Astrocyte (in vitro differentiated cells and primary cell): ENCODE results near the gene OTULINL.

Experiments used
- EZH2 ChIP-seq: IDR thresholded peaks from 2 replicates; pipeline ENCODE4 v1.6.1; 2012; ENCODE audit warnings: mild to moderate bottlenecking, low read length, inconsistent platforms; ENCODE audit not compliant: insufficient read depth
- TF ChIP-seq, protein P1 (sequence below): IDR thresholded peaks from 2 replicates; pipeline ENCODE4 v1.5.1; 2011; ENCODE audit warnings: low read depth, mild to moderate bottlenecking, inconsistent platforms, low read length, moderate library complexity; ENCODE audit not compliant: insufficient read depth

DNA sequence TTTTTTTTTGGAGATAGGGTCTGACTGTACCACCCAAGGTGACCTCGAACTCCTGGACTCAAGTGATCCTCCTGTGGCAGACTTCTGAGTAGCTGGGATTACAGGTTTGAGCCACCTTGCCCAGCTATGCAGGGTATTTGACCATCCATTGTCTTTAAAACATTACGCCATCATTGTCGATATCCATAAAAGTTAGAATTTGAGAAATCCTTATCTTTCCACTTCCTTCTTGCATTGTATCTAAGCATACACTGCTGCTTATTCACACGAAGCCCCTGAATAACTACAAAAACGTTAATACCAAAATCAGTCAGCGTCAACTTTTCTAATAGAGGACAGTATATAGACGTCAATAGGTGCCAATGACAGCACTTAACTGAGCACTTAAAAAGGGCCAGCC lies 5.4 kb upstream of the OTULINL start:
- TF ChIP-seq, protein P1, sequence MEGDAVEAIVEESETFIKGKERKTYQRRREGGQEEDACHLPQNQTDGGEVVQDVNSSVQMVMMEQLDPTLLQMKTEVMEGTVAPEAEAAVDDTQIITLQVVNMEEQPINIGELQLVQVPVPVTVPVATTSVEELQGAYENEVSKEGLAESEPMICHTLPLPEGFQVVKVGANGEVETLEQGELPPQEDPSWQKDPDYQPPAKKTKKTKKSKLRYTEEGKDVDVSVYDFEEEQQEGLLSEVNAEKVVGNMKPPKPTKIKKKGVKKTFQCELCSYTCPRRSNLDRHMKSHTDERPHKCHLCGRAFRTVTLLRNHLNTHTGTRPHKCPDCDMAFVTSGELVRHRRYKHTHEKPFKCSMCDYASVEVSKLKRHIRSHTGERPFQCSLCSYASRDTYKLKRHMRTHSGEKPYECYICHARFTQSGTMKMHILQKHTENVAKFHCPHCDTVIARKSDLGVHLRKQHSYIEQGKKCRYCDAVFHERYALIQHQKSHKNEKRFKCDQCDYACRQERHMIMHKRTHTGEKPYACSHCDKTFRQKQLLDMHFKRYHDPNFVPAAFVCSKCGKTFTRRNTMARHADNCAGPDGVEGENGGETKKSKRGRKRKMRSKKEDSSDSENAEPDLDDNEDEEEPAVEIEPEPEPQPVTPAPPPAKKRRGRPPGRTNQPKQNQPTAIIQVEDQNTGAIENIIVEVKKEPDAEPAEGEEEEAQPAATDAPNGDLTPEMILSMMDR, result no peak
- no peak for TF ChIP-seq EZH2
